ENCODE data around the gene FAM216A. TPM values are rescaled to one million over a fixed set of nuclear protein-coding genes. Genes with fewer than 3 reads are reported as not detected.
"Not testable (repeated sequence)": the region's sequence is repeated elsewhere in the genome, so short reads cannot be mapped to it uniquely, and the experiment has no call there.

FAM216A gene
- total RNA-seq, 2 donors from 2014 or later, result 3.7 to 12.6 TPM

DNA sequence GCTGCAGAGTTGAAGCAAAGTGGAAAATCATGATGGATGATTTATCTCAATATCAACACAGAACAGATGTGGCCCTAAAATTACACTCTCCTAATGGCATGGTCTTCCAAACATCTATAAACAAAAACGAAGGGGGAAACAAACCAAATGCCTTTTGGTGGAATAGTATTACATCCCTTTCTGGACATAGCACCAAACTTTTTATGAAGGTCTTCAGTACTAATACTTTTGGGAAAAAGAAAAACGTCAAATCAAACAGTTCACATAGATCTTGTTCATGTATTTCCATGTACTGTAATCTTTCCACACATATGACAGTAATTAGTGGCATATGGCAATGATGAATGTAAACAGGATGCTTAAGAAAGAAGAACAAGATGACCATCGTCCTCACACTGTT, 42.2 kb upstream of the FAM216A start:
- no peak overlapping the region for H3K27ac ChIP-seq
- H3K4me1 ChIP-seq (ENCODE audit: control insufficient read depth in 1 of 2, low read depth in 2 of 2), result no peaks in the 10 kb centered on the region
- TF ChIP-seq, protein P1, sequence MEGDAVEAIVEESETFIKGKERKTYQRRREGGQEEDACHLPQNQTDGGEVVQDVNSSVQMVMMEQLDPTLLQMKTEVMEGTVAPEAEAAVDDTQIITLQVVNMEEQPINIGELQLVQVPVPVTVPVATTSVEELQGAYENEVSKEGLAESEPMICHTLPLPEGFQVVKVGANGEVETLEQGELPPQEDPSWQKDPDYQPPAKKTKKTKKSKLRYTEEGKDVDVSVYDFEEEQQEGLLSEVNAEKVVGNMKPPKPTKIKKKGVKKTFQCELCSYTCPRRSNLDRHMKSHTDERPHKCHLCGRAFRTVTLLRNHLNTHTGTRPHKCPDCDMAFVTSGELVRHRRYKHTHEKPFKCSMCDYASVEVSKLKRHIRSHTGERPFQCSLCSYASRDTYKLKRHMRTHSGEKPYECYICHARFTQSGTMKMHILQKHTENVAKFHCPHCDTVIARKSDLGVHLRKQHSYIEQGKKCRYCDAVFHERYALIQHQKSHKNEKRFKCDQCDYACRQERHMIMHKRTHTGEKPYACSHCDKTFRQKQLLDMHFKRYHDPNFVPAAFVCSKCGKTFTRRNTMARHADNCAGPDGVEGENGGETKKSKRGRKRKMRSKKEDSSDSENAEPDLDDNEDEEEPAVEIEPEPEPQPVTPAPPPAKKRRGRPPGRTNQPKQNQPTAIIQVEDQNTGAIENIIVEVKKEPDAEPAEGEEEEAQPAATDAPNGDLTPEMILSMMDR (IDR thresholded peaks at IDR 0.05), result no peak
- no peaks in the 10 kb centered on the region for H3K27me3 ChIP-seq (replicated peaks; ENCODE audit: insufficient read depth)
- ATAC-seq (ENCODE audit: insufficient number of reproducible peaks, low FRiP score, low read depth) (no peak), DNase-seq (ENCODE audit: low spot score) (no peak)
- no peak overlapping the region for H3K4me3 ChIP-seq
- H3K9me3 ChIP-seq, result no peaks in the 10 kb centered on the region
- no peaks in the 10 kb centered on the region for H3K36me3 ChIP-seq

DNA sequence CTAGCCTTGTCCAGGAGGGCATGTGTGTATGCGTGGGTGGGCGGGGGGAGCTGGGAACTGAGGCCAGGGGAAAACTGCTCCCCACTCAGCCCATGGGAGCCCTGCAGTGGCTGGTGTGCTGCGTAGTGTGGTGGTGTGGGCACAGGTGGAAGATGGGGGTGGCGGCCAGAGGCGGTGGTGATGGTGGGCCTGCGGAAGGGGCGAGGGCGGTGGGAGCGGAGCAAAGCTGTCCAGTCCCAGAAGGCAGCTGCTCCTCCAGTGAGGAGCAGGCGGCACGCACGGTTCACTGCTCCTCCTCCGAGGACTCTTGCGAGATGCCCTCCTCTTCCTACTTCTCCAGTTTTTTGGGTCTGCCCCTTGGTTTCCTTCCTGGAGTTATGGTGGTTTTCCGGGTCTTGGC, 39.0 kb upstream of the FAM216A start:
- H3K4me3 ChIP-seq; H3K27ac ChIP-seq; H3K36me3 ChIP-seq; H3K9me3 ChIP-seq; H3K27me3 ChIP-seq (replicated peaks; ENCODE audit: insufficient read depth); ATAC-seq (ENCODE audit: insufficient number of reproducible peaks, low FRiP score, low read depth); DNase-seq (ENCODE audit: low spot score); H3K4me1 ChIP-seq (ENCODE audit: control insufficient read depth in 1 of 2, low read depth in 2 of 2): not testable (repeated sequence)

DNA sequence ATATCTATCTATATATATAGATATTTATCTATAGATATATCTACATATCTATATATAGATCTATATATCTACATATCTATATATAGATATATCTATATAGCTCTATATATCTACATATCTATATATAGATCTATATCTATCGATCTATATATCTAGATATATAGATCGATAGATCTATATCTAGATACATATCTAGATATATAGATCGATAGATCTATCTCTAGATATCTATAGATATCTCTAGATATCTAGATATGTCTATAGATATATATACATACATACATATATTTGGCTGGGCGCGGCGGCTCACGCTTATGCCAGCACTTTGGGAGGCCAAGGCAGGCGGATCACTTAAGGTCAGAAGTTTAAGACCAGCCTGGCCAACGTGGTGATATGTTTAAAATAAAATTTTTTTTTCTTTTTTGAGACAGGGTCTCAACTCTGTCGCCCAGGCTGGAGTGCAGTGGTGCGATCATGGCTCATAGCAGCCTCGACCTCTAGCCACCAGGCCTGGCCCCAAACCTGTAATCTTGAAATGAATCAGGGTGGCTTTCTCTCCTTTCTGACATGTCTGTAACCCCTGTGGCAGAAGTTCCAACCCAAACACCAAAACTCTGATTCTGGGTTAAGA, 36.6 kb upstream of the FAM216A start:
- Histone ChIP-seq H3K9me3 (no peaks in the 10 kb centered on the region), H3K27ac (no peak overlapping the region), H3K27me3 (replicated peaks; ENCODE audit: insufficient read depth) (no peaks in the 10 kb centered on the region), H3K4me1 (ENCODE audit: control insufficient read depth in 1 of 2, low read depth in 2 of 2) (no peaks in the 10 kb centered on the region), H3K4me3 (peak overlapping the region; percentile 78), H3K36me3 (peaks cover 15% of the 10 kb centered on the region)
- ATAC-seq (ENCODE audit: insufficient number of reproducible peaks, low FRiP score, low read depth), result no peak
- no peak for DNase-seq (ENCODE audit: low spot score)
- TF ChIP-seq, protein P1 (IDR thresholded peaks at IDR 0.05), result no peak

DNA sequence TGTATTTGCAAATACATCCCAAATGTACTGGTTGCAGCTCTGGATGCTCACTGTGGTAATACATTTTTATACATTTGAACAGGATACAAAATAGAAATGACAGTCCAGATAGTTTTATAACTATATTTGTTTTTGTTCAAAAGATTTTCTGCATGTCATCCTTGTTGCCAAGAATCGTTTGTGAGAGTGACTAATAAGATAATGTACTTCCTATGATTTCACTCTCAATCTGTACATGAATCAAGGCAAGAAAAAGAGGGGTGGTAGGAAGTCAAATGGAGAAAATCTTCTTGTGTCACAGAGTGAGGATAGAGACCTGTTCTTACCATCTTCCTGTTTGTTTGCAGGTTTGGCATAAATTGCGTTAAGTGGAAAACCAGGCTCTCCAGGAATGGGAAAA, 32.4 kb upstream of the FAM216A start:
- no peak for DNase-seq (ENCODE audit: low spot score)
- H3K36me3 ChIP-seq, result peaks cover 43% of the 10 kb centered on the region
- no peak overlapping the region for H3K27ac ChIP-seq

DNA sequence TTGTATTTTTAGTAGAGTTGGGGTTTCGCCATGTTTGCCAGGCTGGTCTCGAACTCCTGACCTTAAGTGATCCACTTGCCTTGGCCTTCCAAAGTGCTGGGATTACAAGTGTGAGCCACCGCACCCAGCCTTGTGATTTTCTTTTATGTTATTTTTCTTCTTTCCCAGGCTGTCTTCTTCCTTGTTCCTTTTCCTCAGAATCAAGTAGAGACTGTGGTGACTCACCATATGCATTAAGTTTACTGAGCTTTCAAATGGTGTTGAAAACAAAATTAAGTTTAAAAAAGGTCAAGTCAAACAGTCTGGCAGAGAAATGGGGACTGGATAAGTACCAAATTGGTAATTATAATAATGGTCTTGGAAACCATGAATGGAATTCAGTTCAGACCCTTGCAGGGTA, 24.2 kb upstream of the FAM216A start:
- Histone ChIP-seq H3K4me1 (ENCODE audit: control insufficient read depth in 1 of 2, low read depth in 2 of 2) (peaks cover 15 to 21% of the 10 kb centered on the region in 2 donors), H3K27me3 (replicated peaks; ENCODE audit: insufficient read depth) (no peaks in the 10 kb centered on the region), H3K4me3 (no peak overlapping the region), H3K27ac (no peak overlapping the region), H3K36me3 (peaks cover 30% of the 10 kb centered on the region), H3K9me3 (no peaks in the 10 kb centered on the region)
- DNase-seq (ENCODE audit: low spot score) (no peak), ATAC-seq (ENCODE audit: insufficient number of reproducible peaks, low FRiP score, low read depth) (no peak)
- TF ChIP-seq, protein P1 (IDR thresholded peaks at IDR 0.05), result no peak

More for the DNA sequence above, 32.4 kb upstream of the FAM216A start:
- no peak overlapping the region for H3K4me3 ChIP-seq
- no peaks in the 10 kb centered on the region for H3K27me3 ChIP-seq (replicated peaks; ENCODE audit: insufficient read depth)
- ATAC-seq (ENCODE audit: insufficient number of reproducible peaks, low FRiP score, low read depth), result no peak
- no peaks in the 10 kb centered on the region for H3K9me3 ChIP-seq
- no peaks in the 10 kb centered on the region for H3K4me1 ChIP-seq (ENCODE audit: control insufficient read depth in 1 of 2, low read depth in 2 of 2)
- TF ChIP-seq, protein P1 (IDR thresholded peaks at IDR 0.05), result no peak
